K562 treated with DMSO at 1 percent for 24 hours (cell line): ENCODE measurements around the gene CIART. TPM values are rescaled to one million over a fixed set of nuclear protein-coding genes. Genes with fewer than 3 reads are reported as not detected.

Experiments used
- total RNA-seq: library from RNA; unstranded; fragments of 300-600 nt; gene quantifications from 2 replicates; pipeline ENCODE4 v1.2.3, GENCODE V29; 2022; ENCODE audit warnings: low read depth; ENCODE audit not compliant: insufficient read depth

CIART gene, protein sequence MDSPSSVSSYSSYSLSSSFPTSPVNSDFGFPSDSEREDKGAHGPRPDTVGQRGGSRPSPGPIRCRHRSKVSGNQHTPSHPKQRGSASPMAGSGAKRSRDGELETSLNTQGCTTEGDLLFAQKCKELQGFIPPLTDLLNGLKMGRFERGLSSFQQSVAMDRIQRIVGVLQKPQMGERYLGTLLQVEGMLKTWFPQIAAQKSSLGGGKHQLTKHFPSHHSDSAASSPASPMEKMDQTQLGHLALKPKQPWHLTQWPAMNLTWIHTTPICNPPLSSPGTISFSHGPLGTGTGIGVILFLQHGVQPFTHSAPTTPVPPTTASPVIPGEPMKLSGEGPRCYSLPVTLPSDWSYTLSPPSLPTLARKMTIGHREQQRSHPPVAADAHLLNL
- total RNA-seq, result not detected in 2 replicates

DNA sequence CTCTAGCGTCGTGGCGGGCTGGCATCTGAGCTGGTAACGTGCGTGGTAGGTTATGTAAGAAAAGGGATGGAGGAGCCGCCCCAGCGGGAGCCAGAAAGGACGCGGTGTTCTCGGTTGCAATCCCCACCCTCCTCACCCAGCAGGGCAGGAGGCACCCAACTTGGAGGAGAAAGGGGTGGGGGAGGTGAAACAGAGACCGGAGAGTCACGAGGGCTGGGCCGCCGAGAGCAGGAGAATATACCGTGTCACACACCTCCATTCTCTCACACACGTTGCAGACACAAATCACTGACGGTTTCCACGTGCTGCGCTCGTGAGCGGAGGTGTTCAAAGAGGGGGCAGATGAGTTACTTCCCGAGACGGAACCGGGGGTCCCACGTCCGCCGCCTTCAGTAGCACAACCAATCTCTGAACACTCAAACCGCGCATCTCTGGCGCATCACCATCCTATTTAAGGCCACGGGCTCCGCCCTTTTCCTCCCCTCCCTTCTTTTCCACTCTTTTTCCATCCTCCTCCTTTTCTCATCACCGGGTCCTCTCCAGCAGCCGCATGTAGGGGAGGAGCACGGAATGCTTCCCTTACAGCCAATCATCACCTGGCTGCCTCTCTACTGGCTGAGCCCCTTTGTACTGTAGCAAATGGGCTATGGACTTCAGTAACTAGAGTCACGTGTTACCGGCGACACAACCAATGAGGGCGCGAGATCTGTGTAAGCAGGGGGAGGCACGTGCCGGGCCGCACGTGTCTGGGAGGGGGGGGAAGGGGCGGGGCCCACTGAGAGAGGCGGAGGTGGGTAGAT lies at the start of gene CIART:
Gene CIART (plus strand): TSS at position 797 of the 800 bp plus-strand sequence. CDS start 714 bp downstream, outside the sequence.

DNA sequence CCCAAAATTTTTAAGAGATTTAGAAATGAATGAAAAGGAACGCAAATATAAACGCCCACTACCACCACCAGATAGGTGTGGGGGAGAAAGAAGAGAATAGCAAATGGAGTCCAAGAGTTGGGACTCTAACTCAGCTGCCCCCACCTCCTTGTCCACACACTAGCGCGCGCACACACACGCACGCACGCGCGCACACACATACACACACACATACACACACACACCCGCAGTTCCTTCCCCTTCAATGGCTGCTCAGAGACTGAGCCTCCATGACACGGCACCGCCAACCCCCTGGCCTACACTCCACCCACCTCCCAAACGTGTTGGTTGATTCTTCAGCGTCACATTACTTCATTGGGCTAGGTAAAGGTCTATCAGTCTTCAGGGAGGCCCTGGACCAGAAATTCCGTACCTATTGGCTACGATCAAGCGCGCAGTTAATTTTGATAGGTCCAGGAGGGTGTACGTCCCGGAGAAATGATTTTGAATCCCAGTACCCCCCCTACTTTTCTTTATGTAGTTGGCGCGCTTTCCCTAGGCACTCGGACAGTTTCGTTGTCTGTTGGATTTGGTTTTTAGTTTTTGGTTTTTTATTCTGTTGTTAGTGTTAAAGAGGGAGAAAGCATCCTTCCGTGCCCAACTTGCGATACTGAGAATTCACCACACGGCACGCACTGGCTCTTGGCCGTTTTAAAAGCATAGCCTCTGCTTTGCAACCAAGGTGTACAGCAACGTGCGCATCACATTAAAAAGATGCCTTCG lies 46.3 kb upstream of the CIART start, which contains the start of gene ANP32E:
Gene ANP32E (minus strand): TSS at position 261 of the 762 bp plus-strand sequence. CDS start 326 bp downstream, outside the sequence.

DNA sequence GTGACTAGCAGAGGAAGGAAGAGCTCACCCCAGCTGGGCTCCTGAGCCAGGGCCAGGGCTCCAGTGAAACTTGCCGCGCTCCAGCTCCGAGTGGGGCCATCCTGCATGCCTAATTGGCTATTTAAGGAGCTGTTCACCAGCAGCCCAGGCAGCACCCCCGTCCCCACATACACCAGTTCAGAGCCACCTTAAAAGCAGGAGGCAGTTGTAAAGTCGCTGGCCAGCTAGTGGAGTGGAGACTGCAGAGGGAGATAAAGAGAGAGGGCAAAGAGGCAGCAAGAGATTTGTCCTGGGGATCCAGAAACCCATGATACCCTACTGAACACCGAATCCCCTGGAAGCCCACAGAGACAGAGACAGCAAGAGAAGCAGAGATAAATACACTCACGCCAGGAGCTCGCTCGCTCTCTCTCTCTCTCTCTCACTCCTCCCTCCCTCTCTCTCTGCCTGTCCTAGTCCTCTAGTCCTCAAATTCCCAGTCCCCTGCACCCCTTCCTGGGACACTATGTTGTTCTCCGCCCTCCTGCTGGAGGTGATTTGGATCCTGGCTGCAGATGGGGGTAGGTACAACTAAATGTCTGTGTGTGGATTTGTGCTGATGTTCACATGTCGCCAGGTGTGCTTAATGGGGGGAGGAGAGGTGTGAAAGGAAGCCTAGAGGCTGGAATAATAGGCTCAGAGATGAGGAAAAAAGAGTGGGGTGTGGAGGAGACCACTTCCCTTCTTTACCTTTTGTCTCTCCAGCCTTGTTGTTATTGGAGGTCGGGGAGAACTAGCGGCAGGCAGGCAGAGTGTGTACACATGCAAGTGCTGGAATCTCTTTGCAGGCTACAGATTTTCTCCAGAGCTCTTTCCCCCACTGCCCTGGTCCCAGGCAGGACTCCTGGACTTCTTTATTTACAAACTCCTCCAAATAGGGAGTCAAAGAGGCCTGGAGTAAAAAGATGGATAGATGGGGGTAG lies 24.4 kb upstream of the CIART start, which contains the start of gene CA14:
Gene CA14 (plus strand): TSS at position 151 of the 962 bp plus-strand sequence. CDS start 355 bp downstream, at position 506.

DNA sequence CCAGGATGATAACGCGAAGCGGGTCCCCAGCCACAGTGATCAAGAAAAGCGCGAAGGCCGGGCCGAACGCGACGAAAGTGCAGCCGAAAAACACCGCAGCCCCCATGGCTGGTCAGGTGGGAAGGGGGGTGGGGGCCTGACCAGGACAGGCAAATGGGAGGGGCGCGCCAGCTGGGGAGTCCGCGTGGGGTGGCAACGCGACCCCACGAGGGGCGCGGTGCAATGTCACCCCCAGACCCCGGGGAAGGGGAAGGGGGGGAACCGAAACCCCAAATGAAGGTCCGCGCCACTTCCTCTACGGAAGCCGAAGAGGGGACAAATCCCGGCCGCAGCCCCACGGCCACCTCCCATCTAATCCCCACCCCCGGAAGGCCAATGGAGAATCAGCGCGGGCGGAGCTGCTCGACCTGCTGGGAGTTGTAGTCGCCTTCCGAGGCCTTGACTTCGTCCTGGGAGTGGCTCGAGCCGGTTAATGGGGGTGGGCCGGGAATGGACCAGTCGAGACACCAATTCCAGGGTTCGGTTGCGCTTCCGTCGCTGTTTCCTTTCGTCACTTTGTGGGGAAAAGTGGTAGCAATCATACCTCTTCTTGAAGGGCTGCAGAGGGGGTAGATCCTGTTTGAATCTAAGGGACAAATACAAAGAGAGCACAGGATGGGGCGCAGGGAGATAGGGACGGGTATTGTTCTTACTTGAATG lies 13.5 kb upstream of the CIART start, which contains the start of gene APH1A:
Gene APH1A (minus strand): TSS at position 312 of the 699 bp plus-strand sequence. CDS start 206 bp downstream, at position 106.

DNA sequence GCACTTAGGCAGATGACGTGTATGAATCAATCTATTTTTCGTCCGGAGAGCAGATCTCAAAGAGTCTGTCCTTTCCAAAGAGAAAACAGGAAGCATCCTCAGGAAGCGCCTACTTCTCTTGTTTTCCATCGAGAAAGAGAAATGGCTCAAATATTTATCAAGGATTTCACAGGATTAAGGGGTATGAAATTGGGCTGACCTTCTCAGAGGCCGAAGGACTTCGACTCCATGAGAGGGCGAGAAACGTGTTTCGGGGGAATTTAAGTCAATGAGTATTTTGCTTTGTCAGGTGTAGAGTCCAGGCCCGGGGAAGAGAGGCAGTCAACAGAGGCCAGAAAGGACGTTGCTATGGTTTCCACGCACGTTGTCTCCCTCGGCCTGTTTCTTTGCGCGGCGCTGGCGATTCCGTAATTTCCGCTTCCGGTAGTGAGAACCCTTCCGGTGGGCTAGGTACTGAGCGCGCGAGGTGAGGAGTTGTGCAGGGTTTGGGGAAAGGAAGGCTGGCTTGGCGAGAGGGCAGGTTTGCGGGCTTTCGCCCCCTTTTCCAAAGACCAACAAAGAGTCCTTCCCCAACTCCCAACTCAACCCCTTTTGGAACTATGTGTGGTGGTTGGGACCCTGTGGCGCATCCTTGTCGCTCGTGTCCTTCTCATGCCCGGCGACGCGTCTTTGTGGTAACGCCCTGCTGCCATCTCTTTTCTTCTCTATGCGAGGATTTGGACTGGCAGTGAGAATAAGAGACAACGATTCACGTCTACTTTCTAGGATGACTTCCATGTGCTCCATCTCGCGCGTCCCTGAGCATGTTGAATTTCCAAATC lies 11.3 kb downstream of the CIART start, which contains the start of gene MRPS21:
Gene MRPS21 (plus strand): TSS at position 429 of the 821 bp plus-strand sequence. CDS start 506 bp downstream, outside the sequence.

Other genes starting within 250 kb of the CIART start
- gene VPS45, start 214.8 kb upstream of the CIART start, total RNA-seq, result 19.1 and 20.3 TPM in 2 replicates
- gene PLEKHO1, start 132.6 kb upstream of the CIART start, total RNA-seq, result 10.1 and 15.3 TPM in 2 replicates
- 31.9 and 34.1 TPM in 2 replicates for gene ANP32E, start 46.4 kb upstream of the CIART start, total RNA-seq
- 0.60 and 0.98 TPM in 2 replicates for gene CA14, start 24.8 kb upstream of the CIART start, total RNA-seq
- gene APH1A, start 13.5 kb upstream of the CIART start, total RNA-seq, result 108 and 110 TPM in 2 replicates
- 4.5 TPM in 1 of 2 replicates, not detected in the other for gene C1orf54, start 9.8 kb upstream of the CIART start, total RNA-seq
- 46.6 and 54.9 TPM in 2 replicates for gene MRPS21, start 11.3 kb downstream of the CIART start, total RNA-seq
- gene PRPF3, start 39.0 kb downstream of the CIART start, total RNA-seq, result 24.4 and 25.2 TPM in 2 replicates
- 11.7 and 13.8 TPM in 2 replicates for gene RPRD2, start 81.6 kb downstream of the CIART start, total RNA-seq
- 50.9 and 53.0 TPM in 2 replicates for gene TARS2, start 204.9 kb downstream of the CIART start, total RNA-seq
- gene ECM1, start 225.6 kb downstream of the CIART start, total RNA-seq, result 28.7 and 31.0 TPM in 2 replicates
- gene FALEC, start 233.2 kb downstream of the CIART start, total RNA-seq, result not detected in 2 replicates